Astrocyte of the spinal cord (primary cell): ENCODE results near the gene GAS6.

ENCODE experiments used
- DNase-seq: peaks from one replicate; pipeline ENCODE4 v3.0.0; 2011; ENCODE audit warnings: low read depth, low spot score
- H3K4me3 ChIP-seq: 2 replicates; pipeline ENCODE4 v1.5.1; 2011; ENCODE audit warnings: low read depth, mild to moderate bottlenecking, low read length, moderate library complexity
- CTCF ChIP-seq: IDR thresholded peaks from 2 replicates; pipeline ENCODE4 v1.5.1; 2012; ENCODE audit warnings: low read depth, mild to moderate bottlenecking, low read length, inconsistent platforms
- in situ Hi-C: cut with HindIII; loops from 2 replicates; pipeline ENCODE4 v1.10.0; 2017; ENCODE audit warnings: low sequenced_read_pairs

GAS6 gene

GRCh38 chr13:113783200-113783881, 80.5 kb downstream of the GAS6 start:
- no peak overlapping the region for H3K4me3 ChIP-seq
- TF ChIP-seq CTCF: no peak
- no peak for DNase-seq
- in situ Hi-C loops: no loop called here

- DNase-seq: no peak
- TF ChIP-seq CTCF: no peak
- in situ Hi-C loops: no loop called here
- H3K4me3 ChIP-seq: no peak overlapping the region
These were observed 81.4 kb downstream of the GAS6 start for GRCh38 chr13:113782472-113782871.

- in situ Hi-C loops: no loop called here
- TF ChIP-seq CTCF: peak; percentile 16
- no peak overlapping the region for H3K4me3 ChIP-seq
- DNase-seq: no peak
These were observed 82.3 kb downstream of the GAS6 start for GRCh38 chr13:113781571-113781970.

GRCh38 chr13:113777311-113778260, 86.3 kb downstream of the GAS6 start:
- no peak overlapping the region for H3K4me3 ChIP-seq
- DNase-seq: peak; percentile 24
- no peak for TF ChIP-seq CTCF
- in situ Hi-C loops: no loop called here

GRCh38 chr13:113776231-113777125, 87.4 kb downstream of the GAS6 start:
- in situ Hi-C loops: no loop called here
- no peak for TF ChIP-seq CTCF
- DNase-seq: no peak
- no peak overlapping the region for H3K4me3 ChIP-seq
